Fibroblast of lung (primary cell): ENCODE results near the gene KEL. TPM values are rescaled to one million over a fixed set of nuclear protein-coding genes. Genes with fewer than 3 reads are reported as not detected.

ENCODE experiments used
- DNase-seq, 2 donors: peaks; one replicate each; pipeline versions ENCODE4 v3.0.0 to v3.0.0-alpha.2; 2010; ENCODE audit warnings: low read depth in 2 of 2
- H2AFZ ChIP-seq: 2 replicates; pipeline ENCODE4 v1.5.1; 2012; ENCODE audit warnings: low read length, control low read depth, inconsistent platforms
- H3K27ac ChIP-seq: 2 replicates; pipeline ENCODE4 v1.5.1; 2011; ENCODE audit warnings: low read length, control low read depth; ENCODE audit not compliant: insufficient read depth
- H3K27me3 ChIP-seq: 2 replicates; pipeline ENCODE4 v1.5.1; 2011; ENCODE audit warnings: mild to moderate bottlenecking, low read length; ENCODE audit not compliant: control insufficient read depth, insufficient read depth
- H3K36me3 ChIP-seq: 2 replicates; pipeline ENCODE4 v1.5.1; 2011; ENCODE audit warnings: low read length; ENCODE audit not compliant: control insufficient read depth, insufficient read depth
- H3K4me1 ChIP-seq: 2 replicates; pipeline ENCODE4 v1.5.1; 2011; ENCODE audit warnings: low read length; ENCODE audit not compliant: control insufficient read depth, insufficient read depth; ENCODE audit errors: extremely low read depth
- H3K4me2 ChIP-seq: 2 replicates; pipeline ENCODE4 v1.5.1; 2011; ENCODE audit warnings: low read length, control low read depth; ENCODE audit not compliant: insufficient read depth; ENCODE audit errors: extremely low read depth
- H3K4me3 ChIP-seq, 4 experiments: fragments of 200-600 bp in 1 of 4; sonication (generic) in 1 of 4; replicated peaks in 1 of 4; 2 replicates each; pipeline ENCODE4 v1.5.1; 2011 to 2016; ENCODE audit warnings: low read length in 4 of 4, low read depth in 3 of 4, mild to moderate bottlenecking in 3 of 4, control low read depth in 2 of 4, inconsistent platforms in 1 of 4, mixed read lengths in 1 of 4; ENCODE audit not compliant: insufficient read depth in 1 of 4; ENCODE audit errors: control extremely low read depth in 1 of 4
- H3K79me2 ChIP-seq: 2 replicates; pipeline ENCODE4 v1.5.1; 2012; ENCODE audit warnings: mild to moderate bottlenecking, low read length, inconsistent platforms; ENCODE audit not compliant: control insufficient read depth, insufficient read depth
- H3K9ac ChIP-seq: 2 replicates; pipeline ENCODE4 v1.5.1; 2011; ENCODE audit warnings: mild to moderate bottlenecking, low read length, control low read depth; ENCODE audit not compliant: insufficient read depth
- H3K9me3 ChIP-seq: 2 replicates; pipeline ENCODE4 v1.5.1; 2012; ENCODE audit warnings: low read depth, low read length; ENCODE audit not compliant: control insufficient read depth, insufficient read depth
- H4K20me1 ChIP-seq: 2 replicates; pipeline ENCODE4 v1.5.1; 2011; ENCODE audit warnings: low read length; ENCODE audit not compliant: control insufficient read depth, insufficient read depth; ENCODE audit errors: extremely low read depth
- CTCF ChIP-seq, 2 donors: IDR thresholded peaks in 1 of 2; conservative IDR thresholded peaks in 1 of 2; 1 replicate in 1 of 2; 2 replicates in 1 of 2; pipeline ENCODE4 v1.5.1; 2011 to 2012; ENCODE audit warnings: low read length in 2 of 2, control low read depth in 1 of 2, inconsistent platforms in 1 of 2, low read depth in 1 of 2, mild to moderate bottlenecking in 1 of 2
- EZH2 ChIP-seq: IDR thresholded peaks from 2 replicates; pipeline ENCODE4 v1.5.1; 2012; ENCODE audit warnings: low read length, control low read depth, mild to moderate bottlenecking; ENCODE audit errors: missing control alignments
- polyA plus RNA-seq, 2 donors: library from polyadenylated mRNA; depleted of rRNA in 1 of 2; stranded (reverse) in 1 of 2; unstranded in 1 of 2; fragments of >200 nt; gene quantifications; 2 replicates each; pipeline ENCODE4 v1.2.1, GENCODE V29; 2011 to 2012; ENCODE audit warnings: missing spikeins in 1 of 2
- total RNA-seq: library from RNA; depleted of rRNA; stranded (reverse); fragments of >200 nt; gene quantifications from 2 replicates; pipeline ENCODE4 v1.2.1, GENCODE V29; 2014

The KEL gene
- total and polyA plus RNA-seq, 2 donors (not counting 1 experiment from before 2014, with no cell fraction given) = 0.05 TPM; not detected in 1

GRCh38 chr7:142939226-142939910 lies 22.8 kb downstream of the KEL start, which contains the start of gene LLCFC1:
TSS of gene LLCFC1 (plus strand) at chr7:142939484. CDS start at chr7:142939622, 138 bp downstream.
- H3K9me3 ChIP-seq = no peaks in the 10 kb centered on the region
- no peaks in the 10 kb centered on the region for H3K27me3 ChIP-seq
- H3K79me2 ChIP-seq = no peaks in the 10 kb centered on the region
- H3K36me3 ChIP-seq = no peaks in the 10 kb centered on the region
- H3K4me2 ChIP-seq = no peak within 1 kb of the TSS
- H3K9ac ChIP-seq = no peak within 1 kb of the TSS
- no peak within 1 kb of the TSS for H2AFZ ChIP-seq
- no peak for DNase-seq
- TF ChIP-seq EZH2 (no peak), CTCF (conservative IDR thresholded peaks at IDR 0.05 in 1 of 2, IDR thresholded peaks at IDR 0.05 in 1 of 2; ENCODE audit: low read depth in 1 of 2, low read length in 2 of 2) (no peak)
- H3K27ac ChIP-seq = no peak within 1 kb of the TSS
- H3K4me1 ChIP-seq = no peaks in the 10 kb centered on the region
- H4K20me1 ChIP-seq = no peaks in the 10 kb centered on the region
- no peak within 1 kb of the TSS for H3K4me3 ChIP-seq

GRCh38 chr7:142938611-142939010 lies 23.6 kb downstream of the KEL start:
- Histone ChIP-seq H4K20me1 (no peaks in the 10 kb centered on the region), H3K27me3 (no peaks in the 10 kb centered on the region), H2AFZ (no peak overlapping the region), H3K9ac (no peak overlapping the region), H3K4me3 (no peak overlapping the region), H3K4me2 (no peak overlapping the region), H3K4me1 (no peaks in the 10 kb centered on the region), H3K36me3 (no peaks in the 10 kb centered on the region), H3K27ac (no peak overlapping the region), H3K79me2 (no peaks in the 10 kb centered on the region), H3K9me3 (no peaks in the 10 kb centered on the region)
- no peak for DNase-seq
- TF ChIP-seq CTCF (conservative IDR thresholded peaks at IDR 0.05 in 1 of 2, IDR thresholded peaks at IDR 0.05 in 1 of 2; ENCODE audit: low read depth in 1 of 2, low read length in 2 of 2) = no peak
- TF ChIP-seq EZH2 = no peak

GRCh38 chr7:142935941-142936565 lies 26.1 kb downstream of the KEL start:
- DNase-seq = no peak
- H3K4me2 ChIP-seq = no peak overlapping the region
- H3K4me1 ChIP-seq = no peaks in the 10 kb centered on the region
- no peaks in the 10 kb centered on the region for H3K36me3 ChIP-seq
- H3K79me2 ChIP-seq = no peaks in the 10 kb centered on the region
- no peaks in the 10 kb centered on the region for H3K9me3 ChIP-seq
- H3K4me3 ChIP-seq = no peak overlapping the region
- no peak overlapping the region for H3K9ac ChIP-seq
- no peak overlapping the region for H3K27ac ChIP-seq
- H4K20me1 ChIP-seq = no peaks in the 10 kb centered on the region
- TF ChIP-seq CTCF (conservative IDR thresholded peaks at IDR 0.05 in 1 of 2, IDR thresholded peaks at IDR 0.05 in 1 of 2; ENCODE audit: low read depth in 1 of 2, low read length in 2 of 2) (no peak), EZH2 (no peak)
- no peaks in the 10 kb centered on the region for H3K27me3 ChIP-seq
- H2AFZ ChIP-seq = no peak overlapping the region
